AG04449 (cell line): ENCODE data around the gene FAM240B.

ENCODE experiments used
- CTCF ChIA-PET: fragments of 350-600 bp; formaldehyde crosslinking; extraction: SDS; loops from one replicate; lab custom pipeline; 2021; ENCODE audit warnings: antibody characterized with exemption; lab: Yijun Ruan, JAX
- POLR2A ChIA-PET: fragments of 400-600, 350-600 bp; formaldehyde crosslinking; extraction: SDS; loops from one replicate; lab custom pipeline; 2020; ENCODE audit warnings: antibody characterized with exemption, inconsistent platforms; lab: Yijun Ruan, JAX
- DNase-seq: peaks from one replicate; pipeline ENCODE4 v3.0.0-alpha.2; 2010; ENCODE audit warnings: low read depth, low spot score
- H3K4me3 ChIP-seq: 2 replicates; pipeline ENCODE4 v1.5.1; 2011; ENCODE audit warnings: low read depth, mild to moderate bottlenecking, control low read depth, low read length
- CTCF ChIP-seq: IDR thresholded peaks from one replicate; pipeline ENCODE4 v1.5.1; 2011; ENCODE audit warnings: mild to moderate bottlenecking, moderate library complexity, low read length, control low read depth, inconsistent platforms; ENCODE audit not compliant: insufficient read depth; ENCODE audit errors: missing control alignments

FAM240B gene

GRCh38 chr9:38747941-38748340 lies 28.0 kb upstream of the FAM240B start:
- no peak overlapping the region for H3K4me3 ChIP-seq
- POLR2A ChIA-PET, result no interaction called here
- CTCF ChIA-PET, result no interaction called here
- no peak for DNase-seq
- no peak for TF ChIP-seq CTCF

- POLR2A ChIA-PET, result no interaction called here
- DNase-seq, result no peak
- CTCF ChIA-PET, result no interaction called here
- no peak overlapping the region for H3K4me3 ChIP-seq
- TF ChIP-seq CTCF, result no peak
Measured at GRCh38 chr9:38747067-38747466, 27.1 kb upstream of the FAM240B start.

GRCh38 chr9:38746303-38746702 lies 26.4 kb upstream of the FAM240B start:
- no peak for DNase-seq
- H3K4me3 ChIP-seq, result no peak overlapping the region
- ChIA-PET POLR2A (no interaction called here), CTCF (no interaction called here)
- no peak for TF ChIP-seq CTCF

GRCh38 chr9:38744484-38744883 lies 24.6 kb upstream of the FAM240B start:
- H3K4me3 ChIP-seq, result no peak overlapping the region
- no peak for TF ChIP-seq CTCF
- CTCF ChIA-PET, result no interaction called here
- POLR2A ChIA-PET, result no interaction called here
- no peak for DNase-seq

GRCh38 chr9:38737246-38737645 lies 17.3 kb upstream of the FAM240B start:
- no peak overlapping the region for H3K4me3 ChIP-seq
- ChIA-PET POLR2A (no interaction called here), CTCF (no interaction called here)
- TF ChIP-seq CTCF, result no peak
- DNase-seq, result no peak

GRCh38 chr9:38734831-38735230 lies 14.9 kb upstream of the FAM240B start:
- no peak for TF ChIP-seq CTCF
- POLR2A ChIA-PET, result no interaction called here
- no peak for DNase-seq
- CTCF ChIA-PET, result no interaction called here
- H3K4me3 ChIP-seq, result no peak overlapping the region
